ENCODE results near the gene C16orf87.

Gene C16orf87

DNA sequence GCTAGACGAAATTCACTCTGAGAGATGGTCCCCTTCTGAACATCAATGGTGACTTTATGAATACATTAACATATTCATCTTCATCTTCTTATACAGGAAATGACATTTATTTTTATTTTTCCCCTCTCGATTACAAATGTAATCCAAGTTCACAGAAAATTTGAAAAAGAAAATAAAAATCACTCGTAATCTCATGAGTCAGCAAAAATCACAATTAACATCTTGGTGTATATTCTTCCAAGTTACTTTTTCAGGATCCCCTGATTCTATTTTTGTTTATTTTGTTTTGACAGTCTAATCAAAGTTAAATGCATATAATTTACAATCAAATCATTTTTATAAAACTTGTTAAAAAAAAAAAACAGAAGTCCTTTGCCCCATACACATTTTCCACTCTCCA, 27.6 kb downstream of the C16orf87 start:
- Histone ChIP-seq H3K9ac (ENCODE audit: low read length) (no peak overlapping the region), H3K9me3 (ENCODE audit: insufficient read depth, low read length) (no peaks in the 10 kb centered on the region), H3K36me3 (replicated peaks; ENCODE audit: low read depth, low read length) (peaks cover 34% of the 10 kb centered on the region), H3K4me2 (ENCODE audit: low read length) (no peak overlapping the region), H3K27ac (ENCODE audit: low read length) (no peak overlapping the region), H3K79me2 (ENCODE audit: low read length) (peaks cover 53% of the 10 kb centered on the region), H4K20me1 (ENCODE audit: insufficient read depth, low read length) (peaks cover 59% of the 10 kb centered on the region), H3K4me3 (ENCODE audit: low read length) (no peak overlapping the region), H3K4me1 (ENCODE audit: low read length) (no peaks in the 10 kb centered on the region), H2AFZ (ENCODE audit: low read depth, low read length) (no peak overlapping the region), H3K27me3 (ENCODE audit: low read depth, low read length) (no peaks in the 10 kb centered on the region)
- TF ChIP-seq, protein P1, sequence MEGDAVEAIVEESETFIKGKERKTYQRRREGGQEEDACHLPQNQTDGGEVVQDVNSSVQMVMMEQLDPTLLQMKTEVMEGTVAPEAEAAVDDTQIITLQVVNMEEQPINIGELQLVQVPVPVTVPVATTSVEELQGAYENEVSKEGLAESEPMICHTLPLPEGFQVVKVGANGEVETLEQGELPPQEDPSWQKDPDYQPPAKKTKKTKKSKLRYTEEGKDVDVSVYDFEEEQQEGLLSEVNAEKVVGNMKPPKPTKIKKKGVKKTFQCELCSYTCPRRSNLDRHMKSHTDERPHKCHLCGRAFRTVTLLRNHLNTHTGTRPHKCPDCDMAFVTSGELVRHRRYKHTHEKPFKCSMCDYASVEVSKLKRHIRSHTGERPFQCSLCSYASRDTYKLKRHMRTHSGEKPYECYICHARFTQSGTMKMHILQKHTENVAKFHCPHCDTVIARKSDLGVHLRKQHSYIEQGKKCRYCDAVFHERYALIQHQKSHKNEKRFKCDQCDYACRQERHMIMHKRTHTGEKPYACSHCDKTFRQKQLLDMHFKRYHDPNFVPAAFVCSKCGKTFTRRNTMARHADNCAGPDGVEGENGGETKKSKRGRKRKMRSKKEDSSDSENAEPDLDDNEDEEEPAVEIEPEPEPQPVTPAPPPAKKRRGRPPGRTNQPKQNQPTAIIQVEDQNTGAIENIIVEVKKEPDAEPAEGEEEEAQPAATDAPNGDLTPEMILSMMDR (IDR thresholded peaks at IDR 0.05; ENCODE audit: low read depth, low read length) = no peak
- no peak for TF ChIP-seq EZH2phosphoT487 (IDR thresholded peaks at IDR 0.05; ENCODE audit: low read depth)

DNA sequence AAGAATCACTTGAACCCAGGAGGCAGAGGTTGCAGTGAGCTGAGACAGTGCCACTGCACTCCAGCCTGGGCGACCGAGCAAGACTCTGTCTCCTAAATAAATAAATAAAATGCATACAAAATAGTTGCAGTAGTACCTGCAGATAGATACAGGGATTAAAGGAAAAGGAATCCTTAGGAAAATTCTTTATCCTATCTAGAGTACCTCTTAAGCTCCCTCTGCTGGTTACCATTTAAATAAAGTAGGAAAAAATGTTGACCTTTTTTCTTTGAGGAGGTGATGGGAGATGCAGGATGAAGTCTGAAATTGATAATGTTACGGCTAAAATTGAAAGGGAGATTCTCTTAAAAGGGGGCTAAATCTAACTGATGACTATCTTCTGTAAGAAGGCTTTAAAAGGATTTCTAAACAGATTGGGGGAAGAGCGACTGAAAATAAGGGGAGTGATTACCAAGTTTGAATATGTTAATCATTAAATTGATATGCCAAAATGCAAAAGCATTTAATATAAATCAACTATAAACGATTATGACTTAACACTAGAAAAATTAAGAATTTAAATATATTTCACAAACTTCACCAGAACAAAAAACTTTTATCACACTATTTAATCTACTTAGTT, 29.4 kb downstream of the C16orf87 start:
- Histone ChIP-seq H3K27ac (ENCODE audit: low read length) (no peak overlapping the region), H2AFZ (ENCODE audit: low read depth, low read length) (no peak overlapping the region), H3K9me3 (ENCODE audit: insufficient read depth, low read length) (no peaks in the 10 kb centered on the region; the same call in 1 of the 2 replicates), H3K27me3 (ENCODE audit: low read depth, low read length) (no peaks in the 10 kb centered on the region), H3K79me2 (ENCODE audit: low read length) (peaks cover 35% of the 10 kb centered on the region), H3K9ac (ENCODE audit: low read length) (no peak overlapping the region), H3K4me2 (ENCODE audit: low read length) (no peak overlapping the region), H3K4me3 (ENCODE audit: low read length) (no peak overlapping the region), H3K36me3 (replicated peaks; ENCODE audit: low read depth, low read length) (peaks cover 29% of the 10 kb centered on the region), H4K20me1 (ENCODE audit: insufficient read depth, low read length) (peaks cover 44% of the 10 kb centered on the region), H3K4me1 (ENCODE audit: low read length) (no peaks in the 10 kb centered on the region)
- TF ChIP-seq, protein P1 (IDR thresholded peaks at IDR 0.05; ENCODE audit: low read depth, low read length) = peak; percentile 46
- no peak for TF ChIP-seq EZH2phosphoT487 (IDR thresholded peaks at IDR 0.05; ENCODE audit: low read depth)

DNA sequence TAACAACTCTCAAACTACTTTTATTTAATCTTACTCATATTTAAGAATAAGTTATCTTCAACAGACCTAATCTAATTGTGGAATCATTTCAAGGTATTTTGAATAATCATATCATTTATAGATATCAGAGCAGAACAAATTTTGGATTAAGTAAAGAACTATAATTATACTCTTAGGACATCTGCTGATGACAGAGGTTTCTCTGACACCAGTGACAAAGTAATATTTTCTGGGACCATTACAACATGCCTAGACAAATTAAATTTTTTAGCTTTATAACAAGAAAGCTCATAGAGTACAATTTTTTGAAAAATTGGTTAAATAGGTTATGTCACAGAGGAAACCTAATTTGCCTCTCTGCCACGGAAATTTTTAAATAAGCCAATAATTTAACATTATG, 30.5 kb downstream of the C16orf87 start:
- H3K4me3 ChIP-seq (ENCODE audit: low read length) = no peak overlapping the region
- peaks cover 41% of the 10 kb centered on the region for H4K20me1 ChIP-seq (ENCODE audit: insufficient read depth, low read length)
- H3K4me1 ChIP-seq (ENCODE audit: low read length) = no peaks in the 10 kb centered on the region
- H3K36me3 ChIP-seq (replicated peaks; ENCODE audit: low read depth, low read length) = peaks cover 33% of the 10 kb centered on the region
- H3K79me2 ChIP-seq (ENCODE audit: low read length) = peaks cover 29% of the 10 kb centered on the region
- H2AFZ ChIP-seq (ENCODE audit: low read depth, low read length) = no peak overlapping the region
- H3K4me2 ChIP-seq (ENCODE audit: low read length) = no peak overlapping the region
- TF ChIP-seq, protein P1 (IDR thresholded peaks at IDR 0.05; ENCODE audit: low read depth, low read length) = no peak
- TF ChIP-seq EZH2phosphoT487 (IDR thresholded peaks at IDR 0.05; ENCODE audit: low read depth) = no peak
- H3K27me3 ChIP-seq (ENCODE audit: low read depth, low read length) = no peaks in the 10 kb centered on the region
- H3K27ac ChIP-seq (ENCODE audit: low read length) = no peak overlapping the region
- no peak overlapping the region for H3K9ac ChIP-seq (ENCODE audit: low read length)
- no peaks in the 10 kb centered on the region; the same call in 1 of the 2 replicates for H3K9me3 ChIP-seq (ENCODE audit: insufficient read depth, low read length)

DNA sequence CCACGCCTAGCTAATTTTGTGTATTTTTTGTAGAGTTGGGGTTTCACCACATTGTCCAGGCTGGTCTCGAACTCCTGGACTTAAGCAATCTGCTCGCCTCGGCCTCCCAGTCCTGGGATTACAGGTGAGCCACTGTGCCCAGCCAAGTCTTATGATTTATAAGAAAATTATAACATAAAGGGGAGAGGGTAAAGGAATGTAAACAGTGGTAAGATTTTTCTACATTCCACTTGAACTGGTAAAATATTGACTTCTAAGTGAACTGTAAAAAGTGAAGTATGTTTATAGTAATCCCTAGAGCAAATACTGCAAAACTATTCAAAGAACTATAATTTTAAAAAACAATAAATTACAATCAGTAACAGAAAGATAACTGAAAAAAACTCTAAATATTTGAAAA, 33.5 kb downstream of the C16orf87 start:
- Histone ChIP-seq H4K20me1 (ENCODE audit: insufficient read depth, low read length) (peaks cover 31% of the 10 kb centered on the region), H3K4me1 (ENCODE audit: low read length) (no peaks in the 10 kb centered on the region; the same call in 1 of the 2 replicates), H3K27me3 (ENCODE audit: low read depth, low read length) (no peaks in the 10 kb centered on the region), H3K4me2 (ENCODE audit: low read length) (no peak overlapping the region), H3K27ac (ENCODE audit: low read length) (no peak overlapping the region), H3K4me3 (ENCODE audit: low read length) (no peak overlapping the region), H3K79me2 (ENCODE audit: low read length) (peaks cover 19% of the 10 kb centered on the region; the same call in 1 of the 2 replicates), H2AFZ (ENCODE audit: low read depth, low read length) (no peak overlapping the region), H3K9ac (ENCODE audit: low read length) (no peak overlapping the region), H3K9me3 (ENCODE audit: insufficient read depth, low read length) (no peaks in the 10 kb centered on the region; the same call in 1 of the 2 replicates), H3K36me3 (replicated peaks; ENCODE audit: low read depth, low read length) (peaks cover 39% of the 10 kb centered on the region)
- TF ChIP-seq EZH2phosphoT487 (IDR thresholded peaks at IDR 0.05; ENCODE audit: low read depth) = no peak
- TF ChIP-seq, protein P1 (IDR thresholded peaks at IDR 0.05; ENCODE audit: low read depth, low read length) = no peak
